ENCODE data around the gene PPP3CA. TPM values are rescaled to one million over a fixed set of nuclear protein-coding genes. Genes with fewer than 3 reads are reported as not detected.

Gene PPP3CA
- total and polyA plus RNA-seq, 2 of the 8 experiments (the other 6 are each of a cell fraction or from before 2014, with no cell fraction given), result 7.9 to 35.0 TPM

DNA sequence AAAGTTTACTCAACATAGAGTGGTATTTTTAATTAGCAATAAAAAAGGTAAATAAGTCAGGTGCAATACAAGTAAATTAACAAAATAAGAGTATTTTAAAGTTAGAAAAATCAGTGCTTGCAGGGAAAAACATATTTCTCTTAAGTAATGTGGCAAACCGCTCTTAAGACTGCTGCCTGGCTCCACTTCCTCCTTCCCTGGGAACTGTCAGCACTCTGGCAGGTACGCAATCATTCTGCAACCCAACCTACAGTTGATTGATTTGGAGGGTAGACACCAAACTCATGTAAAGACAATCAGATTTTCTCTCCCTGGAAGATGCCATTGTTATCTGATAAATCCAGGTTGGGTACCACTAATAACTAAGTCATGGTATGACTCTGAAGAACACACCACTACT lies 63.9 kb downstream of the PPP3CA start:
- ChIA-PET POLR2A (ENCODE audit: partially characterized antibody) (no interaction called here), CTCF (ENCODE audit: partially characterized antibody) (no interaction called here)
- TF ChIP-seq ASH2L (IDR thresholded peaks at IDR 0.05; ENCODE audit: low read length), result no peak
- TF ChIP-seq TAF7 (optimal IDR thresholded peaks at IDR 0.05; ENCODE audit: borderline replicate concordance, low read depth, low read length), result no peak
- H3K79me2 ChIP-seq (ENCODE audit: control insufficient read depth in 1 of 2, insufficient read depth in 2 of 2, low read length in 2 of 2), result peaks cover 0 to 27% of the 10 kb centered on the region in 2 experiments; a peak in 2 of 4 replicates
- no peak overlapping the region for H3K23ac ChIP-seq (ENCODE audit: insufficient read length)
- peaks cover 2 to 24% (median 15%) of the 10 kb centered on the region in 4 experiments; a peak in 6 of 7 replicates for H3K4me1 ChIP-seq (replicated peaks in 1 of 4; ENCODE audit: control insufficient read depth in 3 of 4, insufficient read depth in 4 of 4, low read length in 3 of 4)
- H2AK5ac ChIP-seq (ENCODE audit: low read depth, low read length), result no peak overlapping the region
- H3K4ac ChIP-seq (replicated peaks; ENCODE audit: insufficient read length, low read depth, low read length), result no peak overlapping the region
- no peak overlapping the region for H2BK20ac ChIP-seq (ENCODE audit: low read length)
- no peak overlapping the region for H2AFZ ChIP-seq (ENCODE audit: low read length)
- H4K5ac ChIP-seq (ENCODE audit: insufficient read length, low read depth, low read length), result no peak overlapping the region
- no peaks in the 10 kb centered on the region for H3K79me1 ChIP-seq (ENCODE audit: low read depth, low read length)
- peaks cover 0 to under 1% of the 10 kb centered on the region in 2 experiments for H4K20me1 ChIP-seq (replicated peaks in 1 of 2; ENCODE audit: control insufficient read depth in 1 of 2, insufficient read depth in 2 of 2, low read length in 2 of 2)
- no peaks in the 10 kb centered on the region for H3K9me3 ChIP-seq (ENCODE audit: insufficient read depth in 2 of 2, low read depth in 1 of 2, low read length in 1 of 2)
- H3K4me3 ChIP-seq (ENCODE audit: extremely low read depth in 1 of 4, insufficient read depth in 2 of 4, low read depth in 3 of 4, low read length in 4 of 4), result no peak overlapping the region
- no peaks in the 10 kb centered on the region for H3K23me2 ChIP-seq (ENCODE audit: low read depth, low read length)
- peak overlapping the region; percentile 62 for H4K91ac ChIP-seq (replicated peaks; ENCODE audit: insufficient read length, low read length)
- H2BK5ac ChIP-seq (ENCODE audit: low read depth, low read length), result peak overlapping the region; percentile 79; the same call in 1 of the 2 replicates
- no peak overlapping the region for H3K9ac ChIP-seq (replicated peaks in 1 of 4; ENCODE audit: extremely low read depth in 1 of 4, low read depth in 3 of 4, low read length in 3 of 4)
- no peak overlapping the region for H3K14ac ChIP-seq (ENCODE audit: insufficient read length)
- no peak overlapping the region for H2BK120ac ChIP-seq (replicated peaks; ENCODE audit: low read depth, low read length)
- H3K4me2 ChIP-seq (ENCODE audit: insufficient read depth in 1 of 2, low read depth in 2 of 2, low read length in 2 of 2), result no peak overlapping the region
- H2BK15ac ChIP-seq (ENCODE audit: low read length), result no peak overlapping the region
- H2BK12ac ChIP-seq (ENCODE audit: low read depth, low read length), result no peak overlapping the region
- H3K27ac ChIP-seq (ENCODE audit: low read depth, low read length), result no peak overlapping the region
- FAIRE-seq (no peak), DNase-seq (ENCODE audit: low read depth in 1 of 2, low spot score in 2 of 2) (no peak)
- H3K56ac ChIP-seq (replicated peaks; ENCODE audit: insufficient read length, low read depth, low read length), result no peak overlapping the region
- no peak overlapping the region for H4K8ac ChIP-seq (ENCODE audit: extremely low read depth, insufficient read depth, low read length)
- H3K36me3 ChIP-seq (ENCODE audit: control insufficient read depth in 2 of 4, insufficient read depth in 4 of 4, low read length in 3 of 4), result no peaks in the 10 kb centered on the region
- H3K27me3 ChIP-seq (replicated peaks in 1 of 4; ENCODE audit: control insufficient read depth in 3 of 4, extremely low read depth in 1 of 4, insufficient read depth in 3 of 4, low read length in 3 of 4), result no peaks in the 10 kb centered on the region
- no peak overlapping the region for H3K18ac ChIP-seq (ENCODE audit: extremely low read depth, low read length)
- WGBS, 2 experiments (ENCODE audit: extremely low coverage in 1 of 2, insufficient coverage in 1 of 2, insufficient read length in 1 of 2, insufficient replicate concordance in 2 of 2, low coverage in 1 of 2, low lambda C conversion rate in 2 of 2, missing lambda C conversion rate in 1 of 2), result 94% methylated on average over 2 of the region's 2 CpGs; no CpG with 5 or more reads in 1 of the 2 experiments

Data from H1 (cell line).